Endothelial cell (in vitro differentiated cells): ENCODE data around the gene TPPP. TPM values are rescaled to one million over a fixed set of nuclear protein-coding genes. Genes with fewer than 3 reads are reported as not detected.
A peak's percentile ranks its signal among the peaks of the same experiment; 100 is the strongest.

ENCODE experiments used
- DNase-seq: peaks from one replicate; pipeline ENCODE4 v3.0.0; 2021; ENCODE audit warnings: low spot score
- H3K27ac Mint-ChIP-seq: one replicate; pipeline ENCODE4 v1.8.0; 2021; ENCODE audit warnings: mixed read lengths, inconsistent platforms; ENCODE audit not compliant: unreplicated experiment
- H3K27me3 Mint-ChIP-seq: one replicate; pipeline ENCODE4 v1.8.0; 2021; ENCODE audit warnings: mild to moderate bottlenecking, moderate library complexity, mixed read lengths, inconsistent platforms; ENCODE audit not compliant: unreplicated experiment
- H3K36me3 Mint-ChIP-seq: one replicate; pipeline ENCODE4 v1.8.0; 2021; ENCODE audit warnings: mild to moderate bottlenecking, low read depth, mixed read lengths, inconsistent platforms; ENCODE audit not compliant: unreplicated experiment
- H3K4me1 Mint-ChIP-seq: one replicate; pipeline ENCODE4 v1.8.0; 2021; ENCODE audit warnings: mild to moderate bottlenecking, mixed read lengths, inconsistent platforms; ENCODE audit not compliant: unreplicated experiment
- H3K4me3 Mint-ChIP-seq: one replicate; pipeline ENCODE4 v1.8.0; 2021; ENCODE audit warnings: mild to moderate bottlenecking, mixed read lengths, inconsistent platforms; ENCODE audit not compliant: unreplicated experiment
- H3K9me3 Mint-ChIP-seq: one replicate; pipeline ENCODE4 v1.8.0; 2021; ENCODE audit warnings: mixed read lengths, inconsistent platforms; ENCODE audit not compliant: unreplicated experiment
- CTCF ChIP-seq: fragments of 200-600 bp; sonication (generic); IDR thresholded peaks from one replicate; pipeline ENCODE4 v1.5.0; 2021; ENCODE audit warnings: antibody characterized with exemption; ENCODE audit not compliant: unreplicated experiment
- total RNA-seq: library from RNA; stranded (reverse); fragmentation: NEBNext Ultra II Directional; extraction: Animal tissue kit (Norgen Biotek cat#: 25700); gene quantifications from one replicate; pipeline ENCODE4 v1.2.1, GENCODE V29; 2021; ENCODE audit not compliant: unreplicated experiment

TPPP gene
- total RNA-seq, 1 donor from 2014 or later, result 0.05 TPM

GRCh38 chr5:652023-652515 is 41.1 kb downstream of the TPPP start:
- no peak for TF ChIP-seq CTCF
- peaks cover 3% of the 10 kb centered on the region for H3K27me3 Mint-ChIP-seq
- H3K4me1 Mint-ChIP-seq, result no peaks in the 10 kb centered on the region
- H3K36me3 Mint-ChIP-seq, result peaks cover 31% of the 10 kb centered on the region
- DNase-seq, result no peak
- H3K4me3 Mint-ChIP-seq, result no peak overlapping the region
- H3K27ac Mint-ChIP-seq, result no peak overlapping the region
- no peaks in the 10 kb centered on the region for H3K9me3 Mint-ChIP-seq

GRCh38 chr5:651296-652022 is 41.7 kb downstream of the TPPP start:
- H3K4me3 Mint-ChIP-seq, result no peak overlapping the region
- no peak for DNase-seq
- no peak for TF ChIP-seq CTCF
- no peaks in the 10 kb centered on the region for H3K4me1 Mint-ChIP-seq
- peaks cover 34% of the 10 kb centered on the region for H3K36me3 Mint-ChIP-seq
- no peak overlapping the region for H3K27ac Mint-ChIP-seq
- peaks cover 3% of the 10 kb centered on the region for H3K27me3 Mint-ChIP-seq
- H3K9me3 Mint-ChIP-seq, result no peaks in the 10 kb centered on the region

- Mint-ChIP-seq H3K4me1 (no peaks in the 10 kb centered on the region), H3K27me3 (no peaks in the 10 kb centered on the region), H3K27ac (no peak overlapping the region), H3K9me3 (no peaks in the 10 kb centered on the region), H3K36me3 (peaks cover 30% of the 10 kb centered on the region), H3K4me3 (peak overlapping the region; percentile 75)
- TF ChIP-seq CTCF, result no peak
- no peak for DNase-seq
Measured at GRCh38 chr5:647727-648126, 45.4 kb downstream of the TPPP start.

GRCh38 chr5:647311-647710 is 45.8 kb downstream of the TPPP start:
- Mint-ChIP-seq H3K4me3 (peak overlapping the region; percentile 75), H3K36me3 (peaks cover 26% of the 10 kb centered on the region), H3K4me1 (no peaks in the 10 kb centered on the region), H3K9me3 (no peaks in the 10 kb centered on the region), H3K27me3 (no peaks in the 10 kb centered on the region), H3K27ac (no peak overlapping the region)
- TF ChIP-seq CTCF, result no peak
- no peak for DNase-seq

GRCh38 chr5:646396-647201 is 46.6 kb downstream of the TPPP start:
- peaks cover 24% of the 10 kb centered on the region for H3K36me3 Mint-ChIP-seq
- H3K27me3 Mint-ChIP-seq, result no peaks in the 10 kb centered on the region
- H3K9me3 Mint-ChIP-seq, result no peaks in the 10 kb centered on the region
- no peaks in the 10 kb centered on the region for H3K4me1 Mint-ChIP-seq
- TF ChIP-seq CTCF, result no peak
- peak overlapping the region; percentile 59 for H3K4me3 Mint-ChIP-seq
- H3K27ac Mint-ChIP-seq, result peak overlapping the region; percentile 10
- no peak for DNase-seq
